HCT116 (cell line): ENCODE measurements around the gene RBMS1. TPM values are rescaled to one million over a fixed set of nuclear protein-coding genes. Genes with fewer than 3 reads are reported as not detected.

Experiments used
- ATAC-seq: fragments of 200-7000 bp; cut with Tn5 transposase; 2 replicates; pipeline ENCODE4 v1.9.1; 2020; ENCODE audit warnings: mild to moderate bottlenecking, moderate library complexity
- BruUV-seq: library from RNA; stranded (reverse); fragments of 400-500 nt; replicated peaks from 2 replicates; lab custom pipeline; 2021; lab: Mats Ljungman, UMichigan
- CTCF ChIA-PET: fragments of 300-600 bp; sonication (Branson Sonifier 250); formaldehyde crosslinking; loops from one replicate; lab custom pipeline; 2021; ENCODE audit warnings: antibody characterized with exemption; lab: Charles Lee
- POLR2A ChIA-PET: fragments of 300-600, 350-600 bp; sonication (Branson Sonifier 250); formaldehyde crosslinking; loops from one replicate; lab custom pipeline; 2021; ENCODE audit warnings: antibody characterized with exemption; lab: Charles Lee
- RAD21 ChIA-PET, 2 experiments: fragments of 300-600 bp; sonication (Branson Sonifier 250); formaldehyde crosslinking; loops; one replicate each; lab custom pipeline; 2023; ENCODE audit warnings: low total read pairs in 2 of 2; ENCODE audit not compliant: uncharacterized antibody in 2 of 2, unreplicated experiment in 2 of 2, low non-redundant PET in 1 of 2; lab: Charles Lee
- DNase-seq: peaks from one replicate; pipeline ENCODE4 v3.0.0-alpha.2; 2010; ENCODE audit warnings: low read depth, low spot score
- H2AFZ ChIP-seq: fragments of 200-600 bp; shearing (Covaris generic), sonication (generic); 2 replicates; pipeline ENCODE4 v1.6.1; 2017; ENCODE audit warnings: low read depth, mixed run types, mixed read lengths, antibody characterized with exemption, low read length; ENCODE audit not compliant: poor library complexity, severe bottlenecking
- H3K27ac ChIP-seq: 2 replicates; pipeline ENCODE4 v1.5.1; 2012; ENCODE audit warnings: low read depth, low read length
- H3K27me3 ChIP-seq: fragments of 200-600 bp; sonication (generic); 2 replicates; pipeline ENCODE4 v1.6.1; 2016; ENCODE audit warnings: mixed run types, low read length, mixed read lengths; ENCODE audit not compliant: insufficient read depth
- H3K36me3 ChIP-seq, 2 experiments: fragments of 200-500 bp in 1 of 2; fragments of 200-600 bp in 1 of 2; sonication (Bioruptor generic) in 1 of 2; sonication (generic) in 1 of 2; 2 replicates each; pipeline versions ENCODE4 v1.5.1 to v1.6.1; 2014 to 2016; ENCODE audit warnings: low read length in 2 of 2, inconsistent platforms in 1 of 2, mixed read lengths in 1 of 2, mixed run types in 1 of 2; ENCODE audit not compliant: insufficient read depth in 2 of 2, control insufficient read depth in 1 of 2
- H3K4me1 ChIP-seq, 2 experiments: fragments of 200-600 bp in 1 of 2; sonication (generic) in 1 of 2; 2 replicates each; pipeline versions ENCODE4 v1.5.1 to v1.6.1; 2012 to 2017; ENCODE audit warnings: low read length in 2 of 2, inconsistent platforms in 1 of 2, mild to moderate bottlenecking in 1 of 2, mixed read lengths in 1 of 2, mixed run types in 1 of 2, moderate library complexity in 1 of 2; ENCODE audit not compliant: insufficient read depth in 2 of 2, control insufficient read depth in 1 of 2
- H3K4me2 ChIP-seq: fragments of 200-600 bp; sonication (generic); 2 replicates; pipeline ENCODE4 v1.6.1; 2017; ENCODE audit warnings: mixed run types, low read length, mixed read lengths
- H3K4me3 ChIP-seq, 2 experiments: fragments of 200-600 bp in 1 of 2; sonication (generic) in 1 of 2; replicated peaks in 1 of 2; 2 replicates each; pipeline ENCODE4 v1.5.1; 2011 to 2016; ENCODE audit warnings: low read length in 2 of 2, control low read depth in 1 of 2, low read depth in 1 of 2, mild to moderate bottlenecking in 1 of 2, mixed read lengths in 1 of 2, mixed run types in 1 of 2
- H3K79me2 ChIP-seq: fragments of 200-600 bp; sonication (generic); 2 replicates; pipeline ENCODE4 v1.6.1; 2017; ENCODE audit warnings: mild to moderate bottlenecking, mixed run types, low read length, moderate library complexity, mixed read lengths; ENCODE audit not compliant: insufficient read depth
- H3K9ac ChIP-seq: fragments of 200-600 bp; sonication (generic); 2 replicates; pipeline ENCODE4 v1.6.1; 2016; ENCODE audit warnings: low read length, mixed read lengths
- H3K9me2 ChIP-seq: fragments of 200-600 bp; sonication (generic), shearing (Covaris generic); 2 replicates; pipeline ENCODE4 v1.6.1; 2017; ENCODE audit warnings: mixed run types, mild to moderate bottlenecking, moderate library complexity; ENCODE audit not compliant: insufficient read depth
- H3K9me3 ChIP-seq, 2 experiments: fragments of 200-500 bp in 1 of 2; fragments of 200-600 bp in 1 of 2; sonication (Bioruptor generic) in 1 of 2; sonication (generic) in 1 of 2; 2 replicates each; pipeline ENCODE4 v1.6.1; 2014 to 2017; ENCODE audit warnings: low read length in 2 of 2, mixed read lengths in 2 of 2, inconsistent platforms in 1 of 2, low read depth in 1 of 2, mild to moderate bottlenecking in 1 of 2, mixed run types in 1 of 2, moderate library complexity in 1 of 2; ENCODE audit not compliant: control insufficient read depth in 1 of 2, insufficient read depth in 1 of 2
- H4K20me1 ChIP-seq: fragments of 200-600 bp; sonication (generic), shearing (Covaris generic); 2 replicates; pipeline ENCODE4 v1.6.1; 2017; ENCODE audit warnings: mixed run types, mild to moderate bottlenecking, moderate library complexity; ENCODE audit not compliant: insufficient read depth
- CBX3 ChIP-seq: IDR thresholded peaks from 2 replicates; pipeline ENCODE4 v1.6.1; 2012; ENCODE audit warnings: low read depth
- CTCF ChIP-seq, 3 experiments: fragments of 200-600 bp in 1 of 3; sonication (generic) in 1 of 3; IDR thresholded peaks in 2 of 3; conservative IDR thresholded peaks in 1 of 3; 2 replicates each; pipeline ENCODE4 v1.5.1; 2012 to 2017; ENCODE audit warnings: low read depth in 2 of 3, low read length in 2 of 3, antibody characterized with exemption in 1 of 3, borderline replicate concordance in 1 of 3, control low read depth in 1 of 3, mild to moderate bottlenecking in 1 of 3, mixed read lengths in 1 of 3, mixed run types in 1 of 3, moderate library complexity in 1 of 3; ENCODE audit not compliant: insufficient read depth in 1 of 3
- ELF1 ChIP-seq: IDR thresholded peaks from 2 replicates; pipeline ENCODE4 v1.6.1; 2012; ENCODE audit warnings: low read depth, borderline replicate concordance
- EZH2 ChIP-seq: fragments of 200-600 bp; sonication (generic); IDR thresholded peaks from 2 replicates; pipeline ENCODE4 v1.6.1; 2017; ENCODE audit warnings: antibody characterized with exemption, mixed run types
- EZH2phosphoT487 ChIP-seq: fragments of 200-600 bp; IDR thresholded peaks from 2 replicates; pipeline ENCODE4 v1.6.1; 2018; ENCODE audit warnings: antibody characterized with exemption, borderline replicate concordance
- JUND ChIP-seq: IDR thresholded peaks from 2 replicates; pipeline ENCODE4 v1.6.1; 2012
- MAX ChIP-seq: IDR thresholded peaks from 2 replicates; pipeline ENCODE4 v1.6.1; 2012
- REST ChIP-seq: IDR thresholded peaks from 2 replicates; pipeline ENCODE4 v1.6.1; 2012; ENCODE audit warnings: low read depth
- SRF ChIP-seq: IDR thresholded peaks from 2 replicates; pipeline ENCODE4 v1.6.1; 2012; ENCODE audit warnings: low read depth
- TCF7L2 ChIP-seq: IDR thresholded peaks from 2 replicates; pipeline ENCODE4 v1.7.0; 2011; ENCODE audit warnings: borderline replicate concordance, inconsistent platforms; ENCODE audit not compliant: insufficient read depth, insufficient read length; ENCODE audit errors: extremely low read depth
- ZFX ChIP-seq: fragments of 450-650 bp; IDR thresholded peaks from 2 replicates; pipeline ENCODE4 v1.6.1; 2017
- ZNF274 ChIP-seq: fragments of 200-500 bp; sonication (Bioruptor generic); IDR thresholded peaks from 2 replicates; pipeline ENCODE4 v1.6.1; 2014; ENCODE audit warnings: mild to moderate bottlenecking, low read depth, low read length, inconsistent platforms
- intact Hi-C: fragments of 100-400 bp; cut with micrococcal nuclease; formaldehyde crosslinking; loops from 2 replicates; pipeline ENCODE4 v1.10.0; 2022
- total RNA-seq: library from RNA; stranded (reverse); gene quantifications from one replicate; pipeline ENCODE4 v1.2.1, GENCODE V29; 2021; ENCODE audit not compliant: unreplicated experiment

The RBMS1 gene
- total RNA-seq, 1 experiment from 2014 or later = 17.6 TPM

- TF ChIP-seq REST (no peak), MAX (no peak), ZFX (no peak)
These were observed 28.2 kb downstream of the RBMS1 start (continued) for GRCh38 chr2:160465406-160465805.

- Histone ChIP-seq H3K4me2 (no peak overlapping the region), H4K20me1 (no peaks in the 10 kb centered on the region), H3K9ac (no peak overlapping the region), H3K9me3 (no peaks in the 10 kb centered on the region), H3K9me2 (no peaks in the 10 kb centered on the region), H3K79me2 (no peaks in the 10 kb centered on the region), H3K4me3 (no peak overlapping the region), H3K27me3 (no peaks in the 10 kb centered on the region), H3K36me3 (no peaks in the 10 kb centered on the region), H3K27ac (no peak overlapping the region), H3K4me1 (no peaks in the 10 kb centered on the region), H2AFZ (no peak overlapping the region)
- intact Hi-C loops = no loop called here
- RAD21 ChIA-PET = no interaction called here
- no peak for DNase-seq
- TF ChIP-seq EZH2phosphoT487 (no peak), ELF1 (no peak), CBX3 (no peak), ZNF274 (no peak), JUND (no peak), SRF (no peak), TCF7L2 (no peak), EZH2 (no peak), CTCF (IDR thresholded peaks at IDR 0.05 in 2 of 3, conservative IDR thresholded peaks at IDR 0.05 in 1 of 3; ENCODE audit: borderline replicate concordance in 1 of 3, insufficient read depth in 1 of 3, low read depth in 2 of 3, low read length in 2 of 3) (no peak)
- POLR2A ChIA-PET = no interaction called here
- CTCF ChIA-PET = interaction anchor here (1.6 kb wide), 1 partner anchor 36 kb away, joined by 4 read pairs; no protein-coding TSS in a partner anchor
- no TSS peak for BruUV-seq
- ATAC-seq = no peak
These were observed 28.6 kb downstream of the RBMS1 start for GRCh38 chr2:160465002-160465401.
